Measurements from ENCODE around the gene POLE. TPM values are rescaled to one million over a fixed set of nuclear protein-coding genes. Genes with fewer than 3 reads are reported as not detected.

The POLE gene
- total and polyA plus RNA-seq, 2 donors (not counting 1 experiment from before 2014, with no cell fraction given): 6.2 to 9.6 TPM

GRCh38 chr12:132625731-132626430 lies 61.3 kb downstream of the POLE start:
- Histone ChIP-seq H3K4me1 (ENCODE audit: control insufficient read depth, extremely low read depth, insufficient read depth, low read length) (peaks cover 14% of the 10 kb centered on the region), H3K27ac (ENCODE audit: insufficient read depth, low read length) (no peak overlapping the region), H3K4me3 (replicated peaks in 1 of 4; ENCODE audit: control extremely low read depth in 1 of 4, insufficient read depth in 1 of 4, low read depth in 3 of 4, low read length in 4 of 4) (no peak overlapping the region), H3K9ac (ENCODE audit: insufficient read depth, low read length) (no peak overlapping the region), H4K20me1 (ENCODE audit: control insufficient read depth, extremely low read depth, insufficient read depth, low read length) (no peaks in the 10 kb centered on the region), H3K4me2 (ENCODE audit: extremely low read depth, insufficient read depth, low read length) (no peak overlapping the region), H3K36me3 (ENCODE audit: control insufficient read depth, insufficient read depth, low read length) (peaks cover 13% of the 10 kb centered on the region), H2AFZ (ENCODE audit: low read length) (no peak overlapping the region), H3K79me2 (ENCODE audit: control insufficient read depth, insufficient read depth, low read length) (no peaks in the 10 kb centered on the region), H3K9me3 (ENCODE audit: control insufficient read depth, insufficient read depth, low read depth, low read length) (no peaks in the 10 kb centered on the region), H3K27me3 (ENCODE audit: control insufficient read depth, insufficient read depth, low read length) (no peaks in the 10 kb centered on the region)
- no peak for TF ChIP-seq EZH2 (IDR thresholded peaks at IDR 0.05; ENCODE audit: low read length, missing control alignments)
- TF ChIP-seq CTCF (conservative IDR thresholded peaks at IDR 0.05 in 1 of 2, IDR thresholded peaks at IDR 0.05 in 1 of 2; ENCODE audit: low read depth in 1 of 2, low read length in 2 of 2): no peak
- no peak for DNase-seq (ENCODE audit: low read depth in 2 of 2)

- H3K79me2 ChIP-seq (ENCODE audit: control insufficient read depth, insufficient read depth, low read length): no peaks in the 10 kb centered on the region
- no peak for DNase-seq (ENCODE audit: low read depth in 2 of 2)
- no peak overlapping the region for H3K4me2 ChIP-seq (ENCODE audit: extremely low read depth, insufficient read depth, low read length)
- peaks cover 14% of the 10 kb centered on the region for H3K4me1 ChIP-seq (ENCODE audit: control insufficient read depth, extremely low read depth, insufficient read depth, low read length)
- H3K4me3 ChIP-seq (replicated peaks in 1 of 4; ENCODE audit: control extremely low read depth in 1 of 4, insufficient read depth in 1 of 4, low read depth in 3 of 4, low read length in 4 of 4): no peak overlapping the region
- H3K9me3 ChIP-seq (ENCODE audit: control insufficient read depth, insufficient read depth, low read depth, low read length): no peaks in the 10 kb centered on the region
- H3K36me3 ChIP-seq (ENCODE audit: control insufficient read depth, insufficient read depth, low read length): peaks cover 13% of the 10 kb centered on the region
- no peaks in the 10 kb centered on the region for H3K27me3 ChIP-seq (ENCODE audit: control insufficient read depth, insufficient read depth, low read length)
- H3K9ac ChIP-seq (ENCODE audit: insufficient read depth, low read length): no peak overlapping the region
- H4K20me1 ChIP-seq (ENCODE audit: control insufficient read depth, extremely low read depth, insufficient read depth, low read length): no peaks in the 10 kb centered on the region
- H2AFZ ChIP-seq (ENCODE audit: low read length): no peak overlapping the region
- no peak overlapping the region for H3K27ac ChIP-seq (ENCODE audit: insufficient read depth, low read length)
- TF ChIP-seq EZH2 (IDR thresholded peaks at IDR 0.05; ENCODE audit: low read length, missing control alignments) (no peak), CTCF (conservative IDR thresholded peaks at IDR 0.05 in 1 of 2, IDR thresholded peaks at IDR 0.05 in 1 of 2; ENCODE audit: low read depth in 1 of 2, low read length in 2 of 2) (no peak)
Measured at GRCh38 chr12:132624910-132625630, 62.1 kb downstream of the POLE start.

GRCh38 chr12:132624186-132624855 lies 62.8 kb downstream of the POLE start:
- Histone ChIP-seq H2AFZ (ENCODE audit: low read length) (no peak overlapping the region), H3K27ac (ENCODE audit: insufficient read depth, low read length) (no peak overlapping the region), H3K4me1 (ENCODE audit: control insufficient read depth, extremely low read depth, insufficient read depth, low read length) (peaks cover 14% of the 10 kb centered on the region), H3K36me3 (ENCODE audit: control insufficient read depth, insufficient read depth, low read length) (peaks cover 13% of the 10 kb centered on the region), H3K79me2 (ENCODE audit: control insufficient read depth, insufficient read depth, low read length) (no peaks in the 10 kb centered on the region), H3K4me2 (ENCODE audit: extremely low read depth, insufficient read depth, low read length) (no peak overlapping the region), H3K9ac (ENCODE audit: insufficient read depth, low read length) (no peak overlapping the region), H4K20me1 (ENCODE audit: control insufficient read depth, extremely low read depth, insufficient read depth, low read length) (no peaks in the 10 kb centered on the region), H3K4me3 (replicated peaks in 1 of 4; ENCODE audit: control extremely low read depth in 1 of 4, insufficient read depth in 1 of 4, low read depth in 3 of 4, low read length in 4 of 4) (no peak overlapping the region), H3K27me3 (ENCODE audit: control insufficient read depth, insufficient read depth, low read length) (peaks cover 3% of the 10 kb centered on the region), H3K9me3 (ENCODE audit: control insufficient read depth, insufficient read depth, low read depth, low read length) (no peaks in the 10 kb centered on the region)
- DNase-seq (ENCODE audit: low read depth in 2 of 2): no peak
- TF ChIP-seq CTCF (conservative IDR thresholded peaks at IDR 0.05 in 1 of 2, IDR thresholded peaks at IDR 0.05 in 1 of 2; ENCODE audit: low read depth in 1 of 2, low read length in 2 of 2) (no peak), EZH2 (IDR thresholded peaks at IDR 0.05; ENCODE audit: low read length, missing control alignments) (no peak)

All from fibroblast of lung (primary cell).